Activated CD4-positive, CD25-positive, alpha-beta regulatory T cell treated with anti-CD3 and anti-CD28 coated beads, Interleukin-2, amount 50 U/mL, for 72 hours (primary cell): Measurements from ENCODE around the gene RAD17.
A peak's percentile ranks its signal among the peaks of the same experiment; 100 is the strongest.
"Not testable (repeated sequence)": the region's sequence is repeated elsewhere in the genome, so short reads cannot be mapped to it uniquely, and the experiment has no call there.

Experiments used
- DNase-seq: peaks from one replicate; pipeline ENCODE4 v3.0.0; 2021

The RAD17 gene

GRCh38 chr5:69369340-69370121, at the start of gene RAD17, which contains the start of the genes AK6 and TAF9:
RAD17 (plus strand) TSS chr5:69369818; CDS start chr5:69372209, 2,391 bp downstream.
AK6 (minus strand) TSS chr5:69369520; CDS start chr5:69369490, 30 bp downstream.
TAF9 (minus strand) TSS chr5:69369520; CDS start chr5:69365737, 3,783 bp downstream.
- peak; percentile 90 for DNase-seq

GRCh38 chr5:69326365-69326764, 43.3 kb upstream of the RAD17 start:
- DNase-seq, result no peak

- no peak for DNase-seq
Observed at GRCh38 chr5:69329905-69330489, 39.6 kb upstream of the RAD17 start.

GRCh38 chr5:69331528-69332445, 37.8 kb upstream of the RAD17 start:
- DNase-seq, result no peak

- DNase-seq, result not testable (repeated sequence)
Observed at GRCh38 chr5:69333668-69334315, 35.8 kb upstream of the RAD17 start.

- peak; percentile 71 for DNase-seq
Observed at GRCh38 chr5:69334793-69335268, 34.8 kb upstream of the RAD17 start.

GRCh38 chr5:69335341-69335935, 34.2 kb upstream of the RAD17 start:
- no peak for DNase-seq

GRCh38 chr5:69341520-69342161, 28.0 kb upstream of the RAD17 start:
- no peak for DNase-seq

GRCh38 chr5:69343083-69343482, 26.5 kb upstream of the RAD17 start:
- no peak for DNase-seq

GRCh38 chr5:69350664-69351063, 19.0 kb upstream of the RAD17 start:
- DNase-seq, result no peak

GRCh38 chr5:69359699-69360098, 9.9 kb upstream of the RAD17 start:
- no peak for DNase-seq

- DNase-seq, result no peak
Observed at GRCh38 chr5:69360442-69360841, 9.2 kb upstream of the RAD17 start.

GRCh38 chr5:69364414-69364813, 5.2 kb upstream of the RAD17 start:
- no peak for DNase-seq

- no peak for DNase-seq
Observed at GRCh38 chr5:69364850-69365249, 4.8 kb upstream of the RAD17 start.

GRCh38 chr5:69367697-69368279, 1.8 kb upstream of the RAD17 start:
- no peak for DNase-seq

GRCh38 chr5:69368458-69369339, 919 bp upstream of the RAD17 start:
- no peak for DNase-seq

- DNase-seq, result peak; percentile 32
Observed at GRCh38 chr5:69370335-69370734, 717 bp downstream of the RAD17 start.

- DNase-seq, result no peak
Observed at GRCh38 chr5:69372394-69372793, 2.8 kb downstream of the RAD17 start.

GRCh38 chr5:69374911-69375446, 5.4 kb downstream of the RAD17 start:
- no peak for DNase-seq

GRCh38 chr5:69378376-69378775, 8.8 kb downstream of the RAD17 start:
- DNase-seq, result no peak
